ENCODE measurements around the gene IL12B. TPM values are rescaled to one million over a fixed set of nuclear protein-coding genes. Genes with fewer than 3 reads are reported as not detected.

IL12B gene
- total RNA-seq, 1 experiment from 2014 or later: not detected

GRCh38 chr5:159324986-159325385, 5.3 kb downstream of the IL12B start:
- BruUV-seq (replicated peaks): no TSS peak
- POLR2A ChIA-PET: interaction anchor here (0.6 kb wide), 1 partner anchor 14 kb away, joined by 20 read pairs; no protein-coding TSS in a partner anchor
- no peaks in the 10 kb centered on the region for H3K4me1 ChIP-seq (ENCODE audit: control insufficient read depth, insufficient read depth, low read length)
- no peaks in the 10 kb centered on the region for H3K9me3 ChIP-seq (ENCODE audit: control insufficient read depth, insufficient read depth, low read depth, low read length)
- DNase-seq (ENCODE audit: low read depth, low spot score): no peak
- no peak for TF ChIP-seq TCF7L2 (IDR thresholded peaks at IDR 0.05; ENCODE audit: low read depth, low read length)
- no peak for TF ChIP-seq CTCF (IDR thresholded peaks at IDR 0.05)
- TF ChIP-seq POLR2AphosphoS5 (IDR thresholded peaks at IDR 0.05; ENCODE audit: low read depth, low read length): no peak
- TF ChIP-seq SIN3A (IDR thresholded peaks at IDR 0.05; ENCODE audit: borderline replicate concordance, insufficient read depth, low read depth, low read length): no peak
- TF ChIP-seq, protein P1, sequence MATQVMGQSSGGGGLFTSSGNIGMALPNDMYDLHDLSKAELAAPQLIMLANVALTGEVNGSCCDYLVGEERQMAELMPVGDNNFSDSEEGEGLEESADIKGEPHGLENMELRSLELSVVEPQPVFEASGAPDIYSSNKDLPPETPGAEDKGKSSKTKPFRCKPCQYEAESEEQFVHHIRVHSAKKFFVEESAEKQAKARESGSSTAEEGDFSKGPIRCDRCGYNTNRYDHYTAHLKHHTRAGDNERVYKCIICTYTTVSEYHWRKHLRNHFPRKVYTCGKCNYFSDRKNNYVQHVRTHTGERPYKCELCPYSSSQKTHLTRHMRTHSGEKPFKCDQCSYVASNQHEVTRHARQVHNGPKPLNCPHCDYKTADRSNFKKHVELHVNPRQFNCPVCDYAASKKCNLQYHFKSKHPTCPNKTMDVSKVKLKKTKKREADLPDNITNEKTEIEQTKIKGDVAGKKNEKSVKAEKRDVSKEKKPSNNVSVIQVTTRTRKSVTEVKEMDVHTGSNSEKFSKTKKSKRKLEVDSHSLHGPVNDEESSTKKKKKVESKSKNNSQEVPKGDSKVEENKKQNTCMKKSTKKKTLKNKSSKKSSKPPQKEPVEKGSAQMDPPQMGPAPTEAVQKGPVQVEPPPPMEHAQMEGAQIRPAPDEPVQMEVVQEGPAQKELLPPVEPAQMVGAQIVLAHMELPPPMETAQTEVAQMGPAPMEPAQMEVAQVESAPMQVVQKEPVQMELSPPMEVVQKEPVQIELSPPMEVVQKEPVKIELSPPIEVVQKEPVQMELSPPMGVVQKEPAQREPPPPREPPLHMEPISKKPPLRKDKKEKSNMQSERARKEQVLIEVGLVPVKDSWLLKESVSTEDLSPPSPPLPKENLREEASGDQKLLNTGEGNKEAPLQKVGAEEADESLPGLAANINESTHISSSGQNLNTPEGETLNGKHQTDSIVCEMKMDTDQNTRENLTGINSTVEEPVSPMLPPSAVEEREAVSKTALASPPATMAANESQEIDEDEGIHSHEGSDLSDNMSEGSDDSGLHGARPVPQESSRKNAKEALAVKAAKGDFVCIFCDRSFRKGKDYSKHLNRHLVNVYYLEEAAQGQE (IDR thresholded peaks at IDR 0.05; ENCODE audit: insufficient read depth in 1 of 2, low read depth in 2 of 2, low read length in 1 of 2): no peak
- in situ Hi-C loops (cut with HindIII; ENCODE audit: low pct_unique_long_range_greater_than_20kb, low sequenced_read_pairs): no loop called here
- intact Hi-C loops (cut with micrococcal nuclease; ENCODE audit: unreplicated experiment): loop anchor here (10.0 kb wide), 1 partner anchor 590 kb away; the partner anchor contains the start of gene ADRA1B
- H3K27me3 ChIP-seq (ENCODE audit: control insufficient read depth, insufficient read depth, low read length): peaks cover 11% of the 10 kb centered on the region; the same call in 1 of the 2 replicates
- CTCF ChIA-PET: no interaction called here
- H3K27ac ChIP-seq (ENCODE audit: low read length): no peak overlapping the region
- no peak for ATAC-seq
- H3K4me3 ChIP-seq (ENCODE audit: low read depth in 2 of 2, low read length in 2 of 2): no peak overlapping the region
- no peaks in the 10 kb centered on the region for H3K36me3 ChIP-seq (ENCODE audit: control insufficient read depth, insufficient read depth, low read length)

DNA sequence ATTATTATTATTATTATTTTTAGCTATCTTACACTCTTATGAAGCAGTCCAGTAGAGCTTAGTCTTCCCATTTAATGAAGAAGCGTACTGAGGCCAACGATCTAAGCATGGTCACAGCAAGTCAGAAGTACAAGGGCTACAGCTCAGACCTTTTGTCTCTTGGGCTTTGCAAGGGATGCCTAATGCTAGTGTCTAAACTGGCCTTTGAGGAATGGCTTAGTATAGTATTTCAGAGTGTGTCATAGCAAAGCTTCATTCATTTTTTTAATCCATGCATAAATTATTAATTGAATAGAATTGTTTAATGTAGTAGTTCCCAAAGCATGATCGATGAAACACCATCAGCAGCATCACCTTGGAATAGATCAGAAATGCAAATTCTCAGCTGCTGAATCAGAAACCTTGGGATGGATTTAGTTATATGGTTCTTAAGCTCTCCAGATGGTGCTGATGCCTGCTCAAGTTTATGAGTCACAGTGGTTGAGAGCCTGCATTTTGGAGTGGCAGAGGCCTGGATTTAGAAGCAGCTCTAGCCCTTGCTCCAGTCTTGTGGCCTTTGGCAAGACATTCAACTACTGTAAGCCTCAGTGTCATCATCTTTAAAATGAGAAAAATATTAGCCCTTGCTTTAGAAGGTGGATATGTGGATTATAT, 6.1 kb downstream of the IL12B start:
- no peak for ATAC-seq
- H3K4me3 ChIP-seq (ENCODE audit: low read depth in 2 of 2, low read length in 2 of 2): no peak overlapping the region
- in situ Hi-C loops (cut with HindIII; ENCODE audit: low pct_unique_long_range_greater_than_20kb, low sequenced_read_pairs) (no loop called here), intact Hi-C loops (cut with micrococcal nuclease; ENCODE audit: unreplicated experiment) (loop anchor here (10.0 kb wide), 1 partner anchor 591 kb away; the partner anchor contains the start of gene ADRA1B)
- H3K27me3 ChIP-seq (ENCODE audit: control insufficient read depth, insufficient read depth, low read length): peaks cover 5% of the 10 kb centered on the region; the same call in 1 of the 2 replicates
- H3K4me1 ChIP-seq (ENCODE audit: control insufficient read depth, insufficient read depth, low read length): no peaks in the 10 kb centered on the region
- H3K9me3 ChIP-seq (ENCODE audit: control insufficient read depth, insufficient read depth, low read depth, low read length): no peaks in the 10 kb centered on the region
- CTCF ChIA-PET: no interaction called here
- no peak overlapping the region for H3K27ac ChIP-seq (ENCODE audit: low read length)
- POLR2A ChIA-PET: no interaction called here
- DNase-seq (ENCODE audit: low read depth, low spot score): no peak
- H3K36me3 ChIP-seq (ENCODE audit: control insufficient read depth, insufficient read depth, low read length): no peaks in the 10 kb centered on the region
- BruUV-seq (replicated peaks): no TSS peak
- TF ChIP-seq, protein P1 (IDR thresholded peaks at IDR 0.05; ENCODE audit: insufficient read depth in 1 of 2, low read depth in 2 of 2, low read length in 1 of 2): no peak
- no peak for TF ChIP-seq TCF7L2 (IDR thresholded peaks at IDR 0.05; ENCODE audit: low read depth, low read length)
- TF ChIP-seq CTCF (IDR thresholded peaks at IDR 0.05): no peak
- no peak for TF ChIP-seq SIN3A (IDR thresholded peaks at IDR 0.05; ENCODE audit: borderline replicate concordance, insufficient read depth, low read depth, low read length)
- TF ChIP-seq POLR2AphosphoS5 (IDR thresholded peaks at IDR 0.05; ENCODE audit: low read depth, low read length): no peak

All from Panc1 (cell line).